ENCODE measurements around the gene L3MBTL2.

GRCh38 chr22:41184679-41185078 is 20.4 kb upstream of the L3MBTL2 start:
- TF ChIP-seq JUNB (CRISPR knock-in tag; conservative IDR thresholded peaks at IDR 0.05) (no peak), MTA1 (IDR thresholded peaks at IDR 0.05; ENCODE audit: borderline replicate concordance) (no peak), FOS (IDR thresholded peaks at IDR 0.05; ENCODE audit: extremely low read depth, insufficient read length) (no peak), NFE2L1 (tag; IDR thresholded peaks at IDR 0.05; ENCODE audit: borderline replicate concordance, low read depth) (no peak), RFX7 (CRISPR knock-in tag; IDR thresholded peaks at IDR 0.05) (no peak), POLR2A (conservative IDR thresholded peaks at IDR 0.05) (no peak), LEF1 (IDR thresholded peaks at IDR 0.05) (no peak), EZH2 (IDR thresholded peaks at IDR 0.05; ENCODE audit: borderline replicate concordance, low read depth, low read length) (no peak), BHLHE40 (IDR thresholded peaks at IDR 0.05; ENCODE audit: low read length) (no peak), POLR2H (tag; IDR thresholded peaks at IDR 0.05; ENCODE audit: low read depth) (no peak), ZNF436 (CRISPR knock-in tag; IDR thresholded peaks at IDR 0.05) (no peak), SRF (CRISPR knock-in tag; IDR thresholded peaks at IDR 0.05) (no peak)
- TF ChIP-seq, protein P1, sequence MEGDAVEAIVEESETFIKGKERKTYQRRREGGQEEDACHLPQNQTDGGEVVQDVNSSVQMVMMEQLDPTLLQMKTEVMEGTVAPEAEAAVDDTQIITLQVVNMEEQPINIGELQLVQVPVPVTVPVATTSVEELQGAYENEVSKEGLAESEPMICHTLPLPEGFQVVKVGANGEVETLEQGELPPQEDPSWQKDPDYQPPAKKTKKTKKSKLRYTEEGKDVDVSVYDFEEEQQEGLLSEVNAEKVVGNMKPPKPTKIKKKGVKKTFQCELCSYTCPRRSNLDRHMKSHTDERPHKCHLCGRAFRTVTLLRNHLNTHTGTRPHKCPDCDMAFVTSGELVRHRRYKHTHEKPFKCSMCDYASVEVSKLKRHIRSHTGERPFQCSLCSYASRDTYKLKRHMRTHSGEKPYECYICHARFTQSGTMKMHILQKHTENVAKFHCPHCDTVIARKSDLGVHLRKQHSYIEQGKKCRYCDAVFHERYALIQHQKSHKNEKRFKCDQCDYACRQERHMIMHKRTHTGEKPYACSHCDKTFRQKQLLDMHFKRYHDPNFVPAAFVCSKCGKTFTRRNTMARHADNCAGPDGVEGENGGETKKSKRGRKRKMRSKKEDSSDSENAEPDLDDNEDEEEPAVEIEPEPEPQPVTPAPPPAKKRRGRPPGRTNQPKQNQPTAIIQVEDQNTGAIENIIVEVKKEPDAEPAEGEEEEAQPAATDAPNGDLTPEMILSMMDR (IDR thresholded peaks at IDR 0.05 in 2 of 3, conservative IDR thresholded peaks at IDR 0.05 in 1 of 3; ENCODE audit: insufficient read depth in 2 of 3, low read depth in 1 of 3, low read length in 3 of 3) = no peak

All from K562 (cell line).